Measurements from ENCODE around the gene FBXL7. TPM values are rescaled to one million over a fixed set of nuclear protein-coding genes. Genes with fewer than 3 reads are reported as not detected.

Gene FBXL7
- polyA plus RNA-seq, 1 donor from 2014 or later = 0.24 TPM

GRCh38 chr5:15609076-15609725, 109.2 kb downstream of the FBXL7 start:
- no peak overlapping the region for H3K27ac ChIP-seq (ENCODE audit: low read length)
- H3K4me2 ChIP-seq (ENCODE audit: low read length) = no peak overlapping the region
- no peak for TF ChIP-seq EZH2 (IDR thresholded peaks at IDR 0.05; ENCODE audit: borderline replicate concordance, insufficient read depth, low read length, poor library complexity, severe bottlenecking)
- no peak for TF ChIP-seq TAF1 (IDR thresholded peaks at IDR 0.05; ENCODE audit: low read depth)
- TF ChIP-seq POLR2AphosphoS5 (IDR thresholded peaks at IDR 0.05) = no peak
- TF ChIP-seq SMC3 (conservative IDR thresholded peaks at IDR 0.05; ENCODE audit: poor library complexity) = no peak

GRCh38 chr5:15610216-15610615, 110.2 kb downstream of the FBXL7 start:
- no peak overlapping the region for H3K27ac ChIP-seq (ENCODE audit: low read length)
- no peaks in the 10 kb centered on the region for H3K9me3 ChIP-seq (ENCODE audit: low read length)
- no peak overlapping the region for H3K9ac ChIP-seq (ENCODE audit: low read length)
- H3K27me3 ChIP-seq (ENCODE audit: insufficient read depth, low read depth, low read length) = no peaks in the 10 kb centered on the region
- H3K4me2 ChIP-seq (ENCODE audit: low read length) = no peak overlapping the region
- no peaks in the 10 kb centered on the region for H3K79me2 ChIP-seq (replicated peaks; ENCODE audit: insufficient read depth, low read length)
- H3K9me2 ChIP-seq (ENCODE audit: insufficient read depth, low read length) = no peaks in the 10 kb centered on the region
- TF ChIP-seq REST (IDR thresholded peaks at IDR 0.05; ENCODE audit: borderline replicate concordance) (no peak), SMC3 (conservative IDR thresholded peaks at IDR 0.05; ENCODE audit: poor library complexity) (no peak), EP300 (conservative IDR thresholded peaks at IDR 0.05; ENCODE audit: poor library complexity, severe bottlenecking) (no peak)
- H2AFZ ChIP-seq (ENCODE audit: low read depth, low read length) = no peak overlapping the region
- no peaks in the 10 kb centered on the region for H3F3A ChIP-seq (ENCODE audit: insufficient read depth, low read length, poor library complexity, severe bottlenecking)
- no peak overlapping the region for H3K4me3 ChIP-seq (ENCODE audit: low read length)
- H3K36me3 ChIP-seq (ENCODE audit: insufficient read depth, low read length) = no peaks in the 10 kb centered on the region
- H4K20me1 ChIP-seq (ENCODE audit: insufficient read depth) = no peaks in the 10 kb centered on the region

More at GRCh38 chr5:15609076-15609725, 109.2 kb downstream of the FBXL7 start:
- H3K79me2 ChIP-seq (replicated peaks; ENCODE audit: insufficient read depth, low read length) = no peaks in the 10 kb centered on the region
- H3K9me2 ChIP-seq (ENCODE audit: insufficient read depth, low read length) = no peaks in the 10 kb centered on the region
- no peaks in the 10 kb centered on the region for H3K36me3 ChIP-seq (ENCODE audit: insufficient read depth, low read length)
- no peaks in the 10 kb centered on the region for H3F3A ChIP-seq (ENCODE audit: insufficient read depth, low read length, poor library complexity, severe bottlenecking)
- H2AFZ ChIP-seq (ENCODE audit: low read depth, low read length) = no peak overlapping the region
- H3K9ac ChIP-seq (ENCODE audit: low read length) = no peak overlapping the region
- H3K27me3 ChIP-seq (ENCODE audit: insufficient read depth, low read depth, low read length) = no peaks in the 10 kb centered on the region
- H3K9me3 ChIP-seq (ENCODE audit: low read length) = no peaks in the 10 kb centered on the region
- H3K4me3 ChIP-seq (ENCODE audit: low read length) = no peak overlapping the region
- H4K20me1 ChIP-seq (ENCODE audit: insufficient read depth) = no peaks in the 10 kb centered on the region

- Histone ChIP-seq H3K27me3 (ENCODE audit: insufficient read depth, low read depth, low read length) (no peaks in the 10 kb centered on the region), H3K4me2 (ENCODE audit: low read length) (no peak overlapping the region), H3K9me3 (ENCODE audit: low read length) (no peaks in the 10 kb centered on the region), H3K27ac (ENCODE audit: low read length) (no peak overlapping the region), H3K9me2 (ENCODE audit: insufficient read depth, low read length) (no peaks in the 10 kb centered on the region), H3K4me3 (ENCODE audit: low read length) (no peak overlapping the region), H3F3A (ENCODE audit: insufficient read depth, low read length, poor library complexity, severe bottlenecking) (no peaks in the 10 kb centered on the region), H3K79me2 (replicated peaks; ENCODE audit: insufficient read depth, low read length) (no peaks in the 10 kb centered on the region), H4K20me1 (ENCODE audit: insufficient read depth) (no peaks in the 10 kb centered on the region), H3K36me3 (ENCODE audit: insufficient read depth, low read length) (no peaks in the 10 kb centered on the region), H2AFZ (ENCODE audit: low read depth, low read length) (no peak overlapping the region), H3K9ac (ENCODE audit: low read length) (no peak overlapping the region)
- TF ChIP-seq POLR2AphosphoS5 (IDR thresholded peaks at IDR 0.05) (no peak), CTCF (IDR thresholded peaks at IDR 0.05; ENCODE audit: poor library complexity, severe bottlenecking) (no peak), EZH2 (IDR thresholded peaks at IDR 0.05; ENCODE audit: borderline replicate concordance, insufficient read depth, low read length, poor library complexity, severe bottlenecking) (no peak), REST (IDR thresholded peaks at IDR 0.05; ENCODE audit: borderline replicate concordance) (no peak)
Measured at GRCh38 chr5:15611008-15611407, 111.0 kb downstream of the FBXL7 start.
